Measurements from ENCODE around the gene FLYWCH2. TPM values are rescaled to one million over a fixed set of nuclear protein-coding genes. Genes with fewer than 3 reads are reported as not detected.

The FLYWCH2 gene
- total RNA-seq, 1 donor from 2014 or later: 30.5 TPM

GRCh38 chr16:2946649-2947048, 63.6 kb downstream of the FLYWCH2 start:
- no peak for TF ChIP-seq CTCF (IDR thresholded peaks at IDR 0.05; ENCODE audit: partially characterized antibody, unreplicated experiment)
- Mint-ChIP-seq H3K4me3 (ENCODE audit: unreplicated experiment) (no peak overlapping the region), H3K27ac (ENCODE audit: unreplicated experiment) (no peak overlapping the region), H3K4me1 (ENCODE audit: low read depth, unreplicated experiment) (peaks cover 2% of the 10 kb centered on the region), H3K27me3 (ENCODE audit: unreplicated experiment) (no peaks in the 10 kb centered on the region), H3K36me3 (ENCODE audit: unreplicated experiment) (peaks cover 8% of the 10 kb centered on the region), H3K9me3 (ENCODE audit: unreplicated experiment) (peaks cover 2% of the 10 kb centered on the region)
- no peak for DNase-seq

Other genes starting within 250 kb of the FLYWCH2 start
- gene KCTD5, start 200.7 kb upstream of the FLYWCH2 start, total RNA-seq (ENCODE audit: unreplicated experiment): 41.2 TPM
- 10.8 TPM for gene PRSS27, start 163.0 kb upstream of the FLYWCH2 start, total RNA-seq (ENCODE audit: unreplicated experiment)
- 699 TPM for gene SRRM2, start 130.6 kb upstream of the FLYWCH2 start, total RNA-seq (ENCODE audit: unreplicated experiment)
- 183 TPM for gene ELOB, start 105.9 kb upstream of the FLYWCH2 start, total RNA-seq (ENCODE audit: unreplicated experiment)
- gene PRSS33, start 95.7 kb upstream of the FLYWCH2 start, total RNA-seq (ENCODE audit: unreplicated experiment): 0.39 TPM
- gene PRSS41, start 84.7 kb upstream of the FLYWCH2 start, total RNA-seq (ENCODE audit: unreplicated experiment): not detected
- gene PRSS21, start 66.0 kb upstream of the FLYWCH2 start, total RNA-seq (ENCODE audit: unreplicated experiment): not detected
- gene ZG16B, start 52.9 kb upstream of the FLYWCH2 start, total RNA-seq (ENCODE audit: unreplicated experiment): not detected
- not detected for gene PRSS22, start 25.0 kb upstream of the FLYWCH2 start, total RNA-seq (ENCODE audit: unreplicated experiment)
- 77.1 TPM for gene FLYWCH1, start 28.7 kb downstream of the FLYWCH2 start, total RNA-seq (ENCODE audit: unreplicated experiment)
- 12.8 TPM for gene KREMEN2, start 81.1 kb downstream of the FLYWCH2 start, total RNA-seq (ENCODE audit: unreplicated experiment)
- 69.1 TPM for gene PAQR4, start 86.1 kb downstream of the FLYWCH2 start, total RNA-seq (ENCODE audit: unreplicated experiment)
- 8.5 TPM for gene PKMYT1, start 97.2 kb downstream of the FLYWCH2 start, total RNA-seq (ENCODE audit: unreplicated experiment)
- 0.39 TPM for gene CLDN9, start 129.7 kb downstream of the FLYWCH2 start, total RNA-seq (ENCODE audit: unreplicated experiment)
- gene CLDN6, start 135.0 kb downstream of the FLYWCH2 start, total RNA-seq (ENCODE audit: unreplicated experiment): 31.1 TPM
- 4.2 TPM for gene TNFRSF12A, start 137.2 kb downstream of the FLYWCH2 start, total RNA-seq (ENCODE audit: unreplicated experiment)
- 117 TPM for gene HCFC1R1, start 140.7 kb downstream of the FLYWCH2 start, total RNA-seq (ENCODE audit: unreplicated experiment)
- gene THOC6, start 140.8 kb downstream of the FLYWCH2 start, total RNA-seq (ENCODE audit: unreplicated experiment): 30.2 TPM
- gene BICDL2, start 153.7 kb downstream of the FLYWCH2 start, total RNA-seq (ENCODE audit: unreplicated experiment): not detected
- gene MMP25, start 163.3 kb downstream of the FLYWCH2 start, total RNA-seq (ENCODE audit: unreplicated experiment): not detected
- 1.3 TPM for gene IL32, start 182.4 kb downstream of the FLYWCH2 start, total RNA-seq (ENCODE audit: unreplicated experiment)
- gene ZSCAN10, start 216.1 kb downstream of the FLYWCH2 start, total RNA-seq (ENCODE audit: unreplicated experiment): 0.74 TPM
- 31.6 TPM for gene ZNF205, start 229.4 kb downstream of the FLYWCH2 start, total RNA-seq (ENCODE audit: unreplicated experiment)

Data from glutamatergic neuron (in vitro differentiated cells).